DMS 273 (cell line): ENCODE measurements around the gene GBX2.

Experiments
- DNase-seq: peaks from one replicate; lab custom pipeline; 2025; ENCODE audit not compliant: unreplicated experiment; lab: John Stamatoyannopoulos, UW

GBX2 gene

DNA sequence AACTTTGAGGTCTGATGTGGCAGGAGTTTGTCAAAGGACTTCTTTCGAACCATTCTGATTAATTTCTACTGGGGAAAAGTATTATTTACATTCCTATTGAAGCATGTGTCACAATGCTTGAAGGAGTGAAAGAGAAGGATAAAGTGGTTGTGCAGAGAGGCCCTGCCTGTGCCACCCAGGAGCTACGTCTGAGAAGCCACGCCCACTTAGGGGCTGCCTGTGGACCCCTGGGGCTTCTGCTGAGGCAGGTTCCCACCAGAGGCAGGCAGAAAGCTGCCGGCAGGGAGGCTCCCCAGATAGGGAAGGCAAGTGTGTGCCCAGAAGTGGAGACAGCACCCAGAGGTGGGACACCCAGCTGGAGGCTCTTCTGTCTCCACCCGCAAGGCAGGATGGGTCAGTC is 47.4 kb downstream of the GBX2 start:
- no peak for DNase-seq

DNA sequence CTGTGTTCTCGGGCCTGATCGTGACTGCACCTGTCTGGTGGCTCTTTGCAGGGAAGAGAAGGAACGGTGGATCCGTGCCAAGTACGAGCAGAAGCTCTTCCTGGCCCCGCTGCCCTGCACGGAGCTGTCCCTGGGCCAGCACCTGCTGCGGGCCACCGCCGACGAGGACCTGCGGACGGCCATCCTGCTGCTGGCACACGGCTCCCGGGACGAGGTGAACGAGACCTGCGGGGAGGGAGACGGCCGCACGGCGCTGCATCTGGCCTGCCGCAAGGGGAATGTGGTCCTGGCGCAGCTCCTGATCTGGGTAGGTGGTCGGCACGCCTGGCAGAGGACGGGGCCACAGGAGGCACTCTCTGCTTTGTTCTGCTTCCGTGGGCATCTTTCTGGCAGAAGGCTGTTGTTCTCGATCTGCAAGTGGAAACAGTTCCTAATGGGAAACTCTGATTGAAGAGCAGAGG is 48.0 kb downstream of the GBX2 start:
- no peak for DNase-seq

DNA sequence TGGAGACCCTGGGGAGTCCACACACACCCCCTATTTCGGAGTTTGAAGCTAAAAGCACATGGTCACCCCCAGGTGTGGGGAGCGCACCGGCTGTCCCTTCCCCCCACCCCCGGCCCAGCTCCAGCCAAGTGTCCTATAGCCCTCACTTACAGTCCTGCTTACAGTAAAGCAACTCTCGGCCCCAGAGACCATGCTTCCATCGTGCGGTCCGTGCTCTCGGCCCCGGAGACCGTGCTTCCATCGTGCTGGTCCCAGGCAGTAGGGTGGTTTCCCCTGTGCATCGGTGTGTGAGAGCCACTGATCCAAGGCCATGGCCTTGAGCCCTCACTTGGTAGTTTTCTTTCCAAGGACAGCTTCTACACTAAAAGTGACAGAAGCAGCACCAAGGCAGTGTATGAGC is 48.7 kb downstream of the GBX2 start:
- no peak for DNase-seq

DNA sequence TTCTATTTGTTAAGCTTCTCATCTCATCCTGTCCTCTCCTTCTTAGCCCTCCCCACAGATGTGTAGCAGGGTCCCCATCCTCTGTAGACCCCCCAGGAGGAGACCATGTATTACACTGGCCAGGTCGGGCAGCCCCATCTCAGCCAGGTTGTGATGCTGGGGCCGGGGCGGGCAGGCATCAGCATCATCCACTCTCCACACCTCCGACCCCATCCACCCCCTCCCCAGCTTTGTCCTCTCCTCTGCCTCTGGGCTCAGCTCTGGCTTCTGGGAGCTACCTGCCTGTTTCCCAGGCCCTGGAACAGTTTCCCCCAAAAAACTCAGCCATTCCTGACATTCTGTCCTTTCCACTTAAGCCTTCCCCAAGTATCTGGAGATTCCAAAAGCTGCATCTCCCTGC is 49.2 kb downstream of the GBX2 start:
- DNase-seq: no peak

DNA sequence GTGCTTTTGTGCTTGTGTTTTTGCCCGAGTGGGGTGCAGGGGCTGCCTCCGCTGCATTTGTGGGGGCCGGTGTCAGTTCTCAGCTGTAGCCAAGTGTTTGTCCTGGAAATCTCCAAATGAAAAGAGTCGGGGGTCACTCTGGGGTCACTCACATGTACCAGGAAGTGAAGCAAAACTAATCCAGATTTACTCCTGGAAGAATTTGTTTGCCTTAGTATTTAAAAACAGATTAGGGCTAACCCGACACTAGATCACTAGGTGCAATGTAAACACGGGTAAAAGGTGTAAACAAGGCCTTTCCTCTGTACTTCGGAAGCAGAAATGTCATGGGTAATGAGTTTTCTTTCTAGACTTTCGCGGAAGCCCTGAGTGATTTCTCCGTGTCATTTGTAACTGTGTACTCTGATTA is 50.3 kb downstream of the GBX2 start:
- no peak for DNase-seq

DNA sequence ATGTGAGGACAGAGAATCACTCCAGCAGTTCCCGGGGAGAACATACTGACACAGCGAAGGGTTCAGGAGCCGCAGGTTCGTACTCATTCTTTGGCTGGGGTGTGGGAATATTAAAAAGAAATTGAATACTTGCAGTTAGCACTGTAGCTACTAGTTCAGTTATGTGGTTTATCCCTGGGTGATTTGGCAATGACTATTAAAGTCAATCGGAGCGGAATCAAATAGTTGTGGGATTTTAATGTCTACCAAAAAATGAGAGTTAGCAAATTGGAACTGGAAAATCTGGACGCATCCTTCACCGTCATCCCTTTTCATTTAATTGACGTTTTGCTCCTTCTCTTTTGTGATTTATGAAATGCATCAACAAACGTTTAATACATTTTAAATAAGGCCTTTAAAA is 50.8 kb downstream of the GBX2 start:
- no peak for DNase-seq
